GM18498 (cell line): ENCODE results near the gene ARHGAP18.

Source experiments
- ATAC-seq: cut with Tn5 transposase; IDR thresholded peaks from one replicate; pipeline ENCODE4 v1.9.1; 2021; ENCODE audit warnings: mild to moderate bottlenecking, moderate library complexity; ENCODE audit not compliant: unreplicated experiment

ARHGAP18 gene

GRCh38 chr6:129645830-129646579, 64.0 kb downstream of the ARHGAP18 start:
- no peak for ATAC-seq

- ATAC-seq, result no peak
These were observed 64.7 kb downstream of the ARHGAP18 start for GRCh38 chr6:129645106-129645829.

GRCh38 chr6:129644567-129645015, 65.4 kb downstream of the ARHGAP18 start:
- ATAC-seq, result no peak

GRCh38 chr6:129643968-129644367, 66.0 kb downstream of the ARHGAP18 start:
- no peak for ATAC-seq

GRCh38 chr6:129643176-129643575, 66.8 kb downstream of the ARHGAP18 start:
- no peak for ATAC-seq

GRCh38 chr6:129642322-129642721, 67.7 kb downstream of the ARHGAP18 start:
- ATAC-seq, result no peak

- ATAC-seq, result no peak
These were observed 68.6 kb downstream of the ARHGAP18 start for GRCh38 chr6:129641344-129641743.

- ATAC-seq, result no peak
These were observed 71.3 kb downstream of the ARHGAP18 start for GRCh38 chr6:129638686-129639085.

GRCh38 chr6:129638055-129638684, 71.8 kb downstream of the ARHGAP18 start:
- no peak for ATAC-seq

GRCh38 chr6:129637340-129638054, 72.5 kb downstream of the ARHGAP18 start:
- no peak for ATAC-seq

- ATAC-seq, result no peak
These were observed 74.4 kb downstream of the ARHGAP18 start for GRCh38 chr6:129635396-129636130.

- ATAC-seq, result no peak
These were observed 75.4 kb downstream of the ARHGAP18 start for GRCh38 chr6:129634411-129635230.

GRCh38 chr6:129633529-129633928, 76.4 kb downstream of the ARHGAP18 start:
- ATAC-seq, result no peak

GRCh38 chr6:129632172-129632613, 77.8 kb downstream of the ARHGAP18 start:
- ATAC-seq, result no peak

- no peak for ATAC-seq
These were observed 78.9 kb downstream of the ARHGAP18 start for GRCh38 chr6:129631070-129631469.

- no peak for ATAC-seq
These were observed 79.4 kb downstream of the ARHGAP18 start for GRCh38 chr6:129630596-129630995.

- ATAC-seq, result no peak
These were observed 81.7 kb downstream of the ARHGAP18 start for GRCh38 chr6:129628101-129628815.

- no peak for ATAC-seq
These were observed 85.5 kb downstream of the ARHGAP18 start for GRCh38 chr6:129624488-129624887.
